RWPE1 (cell line): ENCODE results near the gene ALDH1A3.

Experiments used
- CTCF ChIA-PET: fragments of 350-600 bp; sonication (Branson Sonifier 250); formaldehyde crosslinking; extraction: SDS; loops from one replicate; lab custom pipeline; 2021; lab: Yijun Ruan, JAX
- POLR2A ChIA-PET: fragments of 400-600 bp; formaldehyde crosslinking; extraction: SDS; loops from one replicate; lab custom pipeline; 2020; ENCODE audit warnings: antibody characterized with exemption; ENCODE audit not compliant: low non-redundant PET; lab: Yijun Ruan, JAX
- DNase-seq: peaks from one replicate; pipeline ENCODE4 v3.0.0; 2012; ENCODE audit warnings: low spot score
- H3K27ac ChIP-seq: fragments of 450-650 bp; 2 replicates; pipeline ENCODE4 v1.5.1; 2017
- TF ChIP-seq, protein P1 (sequence below): fragments of 450-650 bp; conservative IDR thresholded peaks from 2 replicates; pipeline ENCODE4 v1.5.1; 2017; ENCODE audit warnings: low read depth, mild to moderate bottlenecking

Gene ALDH1A3

DNA sequence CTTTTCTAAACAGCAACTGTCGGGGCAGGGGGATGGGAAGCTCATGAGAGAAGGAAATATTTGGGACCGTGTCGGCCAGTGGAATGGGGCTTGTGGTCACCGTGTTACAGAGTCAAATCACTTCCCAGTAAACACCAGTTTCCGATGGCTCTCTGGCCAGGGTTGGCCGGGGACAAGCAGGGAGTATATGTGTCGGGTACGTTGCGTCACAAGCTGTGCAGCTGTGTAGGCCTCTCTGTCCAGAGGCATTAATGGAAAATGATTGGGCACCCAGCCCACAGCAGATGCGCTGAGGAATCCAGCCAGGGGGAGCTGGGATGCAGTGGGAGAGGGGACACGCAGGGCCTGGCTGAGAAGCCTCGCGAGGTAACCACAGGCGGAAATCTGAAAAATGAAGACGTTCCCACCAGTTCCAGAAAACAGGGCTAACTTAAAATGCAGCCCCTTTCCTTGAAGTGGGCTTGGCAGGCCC, 15.8 kb upstream of the ALDH1A3 start:
- DNase-seq = no peak
- POLR2A ChIA-PET = no interaction called here
- CTCF ChIA-PET = interaction anchor here (1.4 kb wide), 1 partner anchor 9 kb away, joined by 5 read pairs; no protein-coding TSS in a partner anchor
- H3K27ac ChIP-seq = no peak overlapping the region
- TF ChIP-seq, protein P1, sequence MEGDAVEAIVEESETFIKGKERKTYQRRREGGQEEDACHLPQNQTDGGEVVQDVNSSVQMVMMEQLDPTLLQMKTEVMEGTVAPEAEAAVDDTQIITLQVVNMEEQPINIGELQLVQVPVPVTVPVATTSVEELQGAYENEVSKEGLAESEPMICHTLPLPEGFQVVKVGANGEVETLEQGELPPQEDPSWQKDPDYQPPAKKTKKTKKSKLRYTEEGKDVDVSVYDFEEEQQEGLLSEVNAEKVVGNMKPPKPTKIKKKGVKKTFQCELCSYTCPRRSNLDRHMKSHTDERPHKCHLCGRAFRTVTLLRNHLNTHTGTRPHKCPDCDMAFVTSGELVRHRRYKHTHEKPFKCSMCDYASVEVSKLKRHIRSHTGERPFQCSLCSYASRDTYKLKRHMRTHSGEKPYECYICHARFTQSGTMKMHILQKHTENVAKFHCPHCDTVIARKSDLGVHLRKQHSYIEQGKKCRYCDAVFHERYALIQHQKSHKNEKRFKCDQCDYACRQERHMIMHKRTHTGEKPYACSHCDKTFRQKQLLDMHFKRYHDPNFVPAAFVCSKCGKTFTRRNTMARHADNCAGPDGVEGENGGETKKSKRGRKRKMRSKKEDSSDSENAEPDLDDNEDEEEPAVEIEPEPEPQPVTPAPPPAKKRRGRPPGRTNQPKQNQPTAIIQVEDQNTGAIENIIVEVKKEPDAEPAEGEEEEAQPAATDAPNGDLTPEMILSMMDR = no peak

- H3K27ac ChIP-seq = no peak overlapping the region
- POLR2A ChIA-PET = no interaction called here
- CTCF ChIA-PET = no interaction called here
- TF ChIP-seq, protein P1 = no peak
- no peak for DNase-seq
These were observed 13.0 kb upstream of the ALDH1A3 start for GRCh38 chr15:100866386-100867330.

DNA sequence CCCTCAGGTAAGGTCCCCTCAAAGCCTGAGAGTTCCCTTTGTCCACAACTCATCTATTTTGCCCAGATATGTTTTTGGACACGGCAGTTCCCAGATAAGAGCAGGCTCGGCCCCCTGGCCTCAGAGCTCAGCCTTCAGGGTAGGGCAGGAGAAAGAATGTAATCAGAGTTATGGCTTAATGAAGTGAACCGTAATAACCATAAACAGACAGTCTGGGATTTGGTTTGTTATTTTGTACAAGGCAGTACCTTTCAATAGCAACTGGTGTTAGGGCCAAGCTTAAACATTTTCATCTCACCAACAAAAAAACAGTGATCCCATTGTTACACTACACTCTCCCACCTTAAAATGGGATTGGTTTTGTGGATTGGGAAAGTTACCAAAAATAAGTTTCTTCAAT, 12.2 kb upstream of the ALDH1A3 start:
- H3K27ac ChIP-seq = no peak overlapping the region
- POLR2A ChIA-PET = no interaction called here
- no peak for DNase-seq
- CTCF ChIA-PET = no interaction called here
- TF ChIP-seq, protein P1 = no peak

DNA sequence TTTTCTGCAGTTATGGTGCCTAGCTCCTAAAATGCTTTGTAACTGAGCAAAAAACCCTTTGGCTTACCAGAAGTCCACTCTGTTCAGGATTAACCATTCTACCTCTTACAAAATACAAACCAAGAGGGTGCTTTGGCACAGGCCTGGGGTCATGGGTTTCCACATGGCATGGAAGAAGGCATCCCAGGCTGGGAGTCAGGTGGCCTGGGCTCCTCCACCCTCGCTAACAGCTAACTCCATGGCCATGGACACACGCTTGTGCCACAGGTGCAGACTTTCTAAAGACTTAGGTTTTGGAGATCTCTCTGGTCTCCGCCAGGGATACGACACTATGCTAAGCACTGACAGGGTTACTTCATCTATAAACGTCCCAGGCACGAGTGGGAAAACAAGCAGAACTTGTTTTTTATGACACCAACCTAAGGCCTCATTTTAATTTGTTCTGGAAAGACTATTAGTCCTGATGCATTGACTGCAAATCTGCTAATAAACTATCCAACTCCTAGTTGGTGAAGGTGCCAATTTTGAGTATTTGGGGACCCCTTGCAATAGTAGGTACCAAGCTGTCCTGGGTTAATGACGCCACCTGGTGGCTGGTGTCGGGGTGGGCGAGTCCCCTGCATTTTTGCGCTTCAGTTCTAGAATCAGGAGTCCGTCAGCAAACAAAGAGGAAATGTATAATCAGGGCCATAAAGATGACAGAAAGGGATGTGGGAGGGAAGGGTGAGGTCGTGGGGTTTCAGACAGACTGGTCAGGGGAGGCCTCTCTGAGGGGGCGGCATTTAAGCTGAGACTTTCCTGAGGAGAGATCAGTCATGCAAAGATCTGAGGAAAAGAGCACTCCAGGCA, 10.3 kb upstream of the ALDH1A3 start:
- POLR2A ChIA-PET = no interaction called here
- CTCF ChIA-PET = no interaction called here
- TF ChIP-seq, protein P1 = no peak; the same call in 1 of the 2 replicates
- no peak overlapping the region for H3K27ac ChIP-seq
- no peak for DNase-seq

DNA sequence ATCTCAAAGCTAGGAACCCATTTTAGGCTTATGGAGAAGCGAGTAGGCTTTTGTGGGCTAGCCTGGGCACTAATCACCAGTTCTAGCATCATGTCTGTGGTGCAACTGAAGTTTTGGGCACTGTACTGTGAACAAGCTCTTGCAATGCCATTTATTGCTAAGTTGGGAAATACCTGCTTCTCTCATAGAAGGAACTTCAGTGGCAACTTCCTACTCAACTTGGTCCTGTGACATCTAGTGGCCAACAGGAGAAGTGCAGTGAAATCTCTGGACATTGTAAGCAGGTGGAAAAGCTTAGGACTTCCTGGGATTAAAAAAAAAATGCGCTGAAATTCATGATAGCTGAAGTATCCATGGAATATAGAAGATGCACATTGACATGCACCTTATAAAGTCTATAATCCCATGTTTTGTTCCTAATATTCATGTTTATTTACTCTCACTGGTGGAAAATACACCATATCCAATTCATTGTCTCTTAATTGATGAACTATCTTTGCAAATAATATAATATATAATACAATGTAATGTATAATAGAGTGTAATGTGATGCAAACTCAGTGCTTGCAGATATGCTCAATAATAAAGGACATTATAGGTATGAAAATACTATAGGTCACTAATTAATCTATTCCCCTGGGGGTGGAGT, 6.5 kb upstream of the ALDH1A3 start:
- CTCF ChIA-PET = interaction anchor here (0.5 to 1.5 kb wide), 36 partner anchors 9 to 1165 kb away, joined by 3 to 15 read pairs (median 3); partner anchors contain the start of genes CHSY1 and LRRK1
- TF ChIP-seq, protein P1 = peak; percentile 98
- peak; percentile 78 for DNase-seq
- POLR2A ChIA-PET = no interaction called here
- H3K27ac ChIP-seq = no peak overlapping the region
